HepG2 (cell line): ENCODE data around the gene UBE2O. TPM values are rescaled to one million over a fixed set of nuclear protein-coding genes. Genes with fewer than 3 reads are reported as not detected.

ENCODE experiments used
- ATAC-seq: fragments of 200-7000 bp; cut with Tn5 transposase; 3 replicates; pipeline ENCODE4 v1.9.1; 2020; ENCODE audit warnings: mild to moderate bottlenecking, moderate library complexity
- BruUV-seq: library from RNA; stranded (reverse); fragments of 400-500 nt; replicated peaks from 2 replicates; lab custom pipeline; 2021; lab: Mats Ljungman, UMichigan
- CTCF ChIA-PET: fragments of 300-600 bp; formaldehyde crosslinking; extraction: SDS; loops from one replicate; lab custom pipeline; 2021; ENCODE audit warnings: low total read pairs, inconsistent platforms, low intra/inter-chr PET ratio; lab: Yijun Ruan, JAX
- POLR2A ChIA-PET: fragments of 350-600 bp; sonication (Branson Sonifier 250); formaldehyde crosslinking; loops from one replicate; lab custom pipeline; 2020; ENCODE audit warnings: antibody characterized with exemption, inconsistent platforms; lab: Yijun Ruan, JAX
- DNase-seq: peaks from one replicate; pipeline ENCODE4 v3.0.0-alpha.2; 2015; ENCODE audit warnings: low spot score
- FAIRE-seq: peaks from 3 replicates; lab custom pipeline; 2011; peaks lifted over from hg19 to GRCh38; lab: Jason Lieb, UNC
- H2AFZ ChIP-seq: one replicate; pipeline ENCODE4 v1.6.1; 2011; ENCODE audit warnings: low read length, inconsistent platforms
- H3K27ac ChIP-seq: fragments of 300-600 bp; 3 replicates; pipeline ENCODE4 v1.8.0; 2011; ENCODE audit warnings: mixed run types, mild to moderate bottlenecking, mixed read lengths, low read length, inconsistent platforms; ENCODE audit not compliant: insufficient read depth; ENCODE audit errors: extremely low read length
- H3K27me3 ChIP-seq, 2 experiments: fragments of 200-600 bp in 1 of 2; 2 replicates in 1 of 2; 3 replicates in 1 of 2; pipeline versions ENCODE4 v1.6.0 to v1.8.0; 2011; ENCODE audit warnings: low read length in 2 of 2, mild to moderate bottlenecking in 2 of 2, moderate library complexity in 2 of 2, inconsistent platforms in 1 of 2; ENCODE audit not compliant: insufficient read depth in 2 of 2, control insufficient read depth in 1 of 2
- H3K36me3 ChIP-seq, 2 experiments: fragments of 200-600 bp in 1 of 2; replicated peaks in 1 of 2; 2 replicates in 1 of 2; 3 replicates in 1 of 2; pipeline versions ENCODE4 v1.5.1 to v1.8.0; 2011; ENCODE audit warnings: low read length in 2 of 2, inconsistent platforms in 1 of 2; ENCODE audit not compliant: insufficient read depth in 2 of 2, control insufficient read depth in 1 of 2
- H3K4me1 ChIP-seq: 2 replicates; pipeline ENCODE4 v1.5.1; 2012; ENCODE audit warnings: low read length, inconsistent platforms; ENCODE audit not compliant: insufficient read depth
- H3K4me2 ChIP-seq: 2 replicates; pipeline ENCODE4 v1.6.0; 2011; ENCODE audit warnings: low read depth, low read length, inconsistent platforms
- H3K4me3 ChIP-seq, 3 experiments: fragments of 200-600 bp in 1 of 3; sonication (generic), shearing (Covaris generic) in 1 of 3; replicated peaks in 1 of 3; 2 replicates each; pipeline ENCODE4 v1.5.1; 2011 to 2016; ENCODE audit warnings: low read length in 3 of 3, inconsistent platforms in 2 of 3, low read depth in 2 of 3, mild to moderate bottlenecking in 2 of 3, control low read depth in 1 of 3, mixed read lengths in 1 of 3; ENCODE audit not compliant: insufficient read depth in 1 of 3
- H3K79me2 ChIP-seq: one replicate; pipeline ENCODE4 v1.6.1; 2011; ENCODE audit warnings: low read length, inconsistent platforms; ENCODE audit not compliant: insufficient read depth
- H3K9ac ChIP-seq: 2 replicates; pipeline ENCODE4 v1.6.0; 2011; ENCODE audit warnings: mild to moderate bottlenecking, low read depth, low read length, inconsistent platforms; ENCODE audit not compliant: insufficient read depth
- H3K9me3 ChIP-seq: 2 replicates; pipeline ENCODE4 v1.5.1; 2012; ENCODE audit warnings: mild to moderate bottlenecking, low read length
- H4K20me1 ChIP-seq: 2 replicates; pipeline ENCODE4 v1.6.0; 2011; ENCODE audit warnings: inconsistent platforms, mild to moderate bottlenecking, low read length, moderate library complexity; ENCODE audit not compliant: insufficient read depth
- AKAP8 ChIP-seq: sonication (generic); formaldehyde crosslinking; IDR thresholded peaks from 2 replicates; pipeline ENCODE4 v1.5.1; 2020; ENCODE audit warnings: mild to moderate bottlenecking, missing genetic modification reagents
- ARNTL ChIP-seq: sonication (generic); formaldehyde crosslinking; IDR thresholded peaks from 2 replicates; pipeline ENCODE4 v1.4.0; 2020; ENCODE audit warnings: mild to moderate bottlenecking, missing genetic modification reagents
- CCDC6 ChIP-seq: sonication (generic); formaldehyde crosslinking; IDR thresholded peaks from 2 replicates; pipeline ENCODE4 v1.8.1; 2022; ENCODE audit warnings: mild to moderate bottlenecking, missing genetic modification reagents, moderate library complexity
- CENPBD1 ChIP-seq: sonication (generic); formaldehyde crosslinking; IDR thresholded peaks from 2 replicates; pipeline ENCODE4 v1.8.0; 2022; ENCODE audit warnings: missing genetic modification reagents, low read depth, mild to moderate bottlenecking, borderline replicate concordance
- HNF4G ChIP-seq, 2 experiments: sonication (generic) in 1 of 2; formaldehyde crosslinking in 1 of 2; IDR thresholded peaks; 2 replicates each; pipeline versions ENCODE4 v1.4.0 to v1.6.1; 2011 to 2020; ENCODE audit warnings: borderline replicate concordance in 2 of 2, low read depth in 2 of 2, mild to moderate bottlenecking in 2 of 2, low read length in 1 of 2, missing genetic modification reagents in 1 of 2, moderate library complexity in 1 of 2
- JUND ChIP-seq: sonication (generic); formaldehyde crosslinking; IDR thresholded peaks from 2 replicates; pipeline ENCODE4 v1.8.0; 2022; ENCODE audit warnings: mild to moderate bottlenecking, missing genetic modification reagents
- KLF11 ChIP-seq: IDR thresholded peaks from 2 replicates; pipeline ENCODE4 v1.6.1; 2016; ENCODE audit warnings: missing compliant biosample characterization
- NONO ChIP-seq, 2 experiments: fragments of 450-650 bp in 1 of 2; sonication (generic) in 1 of 2; formaldehyde crosslinking in 1 of 2; IDR thresholded peaks in 1 of 2; conservative IDR thresholded peaks in 1 of 2; 2 replicates each; pipeline versions ENCODE4 v1.6.1 to v1.8.0; 2017 to 2022; ENCODE audit warnings: mild to moderate bottlenecking in 1 of 2, missing genetic modification reagents in 1 of 2, moderate library complexity in 1 of 2
- PRMT3 ChIP-seq: sonication (generic); formaldehyde crosslinking; IDR thresholded peaks from 2 replicates; pipeline ENCODE4 v1.8.1; 2022; ENCODE audit warnings: low read depth, mild to moderate bottlenecking, moderate library complexity, missing genetic modification reagents, borderline replicate concordance
- PRPF4 ChIP-seq: fragments of 200-400 bp; formaldehyde crosslinking; IDR thresholded peaks from 2 replicates; pipeline ENCODE4 v1.6.1; 2016; ENCODE audit warnings: low read length, low read depth; ENCODE audit not compliant: poor library complexity, severe bottlenecking
- RNF219 ChIP-seq: sonication (generic); formaldehyde crosslinking; IDR thresholded peaks from 2 replicates; pipeline ENCODE4 v1.5.0; 2020; ENCODE audit warnings: mild to moderate bottlenecking, missing genetic modification reagents
- SIN3A ChIP-seq: IDR thresholded peaks from 2 replicates; pipeline ENCODE4 v1.6.1; 2011; ENCODE audit warnings: low read depth, mild to moderate bottlenecking, control low read depth, low read length, borderline replicate concordance
- ZBTB7B ChIP-seq: sonication (generic); formaldehyde crosslinking; IDR thresholded peaks from 2 replicates; pipeline ENCODE4 v1.4.0; 2020; ENCODE audit warnings: missing genetic modification reagents
- ZNF281 ChIP-seq: sonication (generic); formaldehyde crosslinking; IDR thresholded peaks from 2 replicates; pipeline ENCODE4 v1.4.0; 2020; ENCODE audit warnings: missing genetic modification reagents, borderline replicate concordance
- ZNF672 ChIP-seq: sonication (generic); formaldehyde crosslinking; IDR thresholded peaks from 2 replicates; pipeline ENCODE4 v1.8.1; 2022; ENCODE audit warnings: missing genetic modification reagents
- ZNF776 ChIP-seq: sonication (generic); formaldehyde crosslinking; IDR thresholded peaks from 2 replicates; pipeline ENCODE4 v1.4.0; 2020; ENCODE audit warnings: mild to moderate bottlenecking, missing genetic modification reagents
- WGBS: methylation state at CpG from one replicate; pipeline ENCODE4 v1.1.6; 2017; ENCODE audit warnings: low lambda C conversion rate; 5-methylcytosine and 5-hydroxymethylcytosine counted together
- in situ Hi-C: cut with HindIII; loops from 2 replicates; pipeline ENCODE4 v1.10.0; 2017; ENCODE audit warnings: low pct_unique_long_range_greater_than_20kb; ENCODE audit not compliant: extremely low pct_ligation_motif_present
- intact Hi-C: fragments of 100-400 bp; cut with micrococcal nuclease; formaldehyde crosslinking; loops from one replicate; pipeline ENCODE4 v1.10.0; 2022; ENCODE audit not compliant: unreplicated experiment
- polyA plus RNA-seq, 8 experiments: library from polyadenylated mRNA; depleted of rRNA in 3 of 8; stranded (reverse) in 7 of 8; unstranded in 1 of 8; fragments of >200 nt; fragmentation: Illumina TruSeq in 4 of 8; extraction: Trizol in 4 of 8; gene quantifications; 2 replicates each; pipeline versions ENCODE4 v1.2.1 to v1.2.3, GENCODE V29; 2011 to 2016; ENCODE audit warnings: low read depth in 4 of 8, missing spikeins in 1 of 8, mixed read lengths in 1 of 8; ENCODE audit not compliant: insufficient read depth in 1 of 8
- total RNA-seq, 5 experiments: library from RNA; depleted of rRNA; stranded (reverse); fragments of >200 nt; fragmentation: Illumina TruSeq; extraction: Trizol; gene quantifications; 2 replicates each; pipeline ENCODE4 v1.2.3, GENCODE V29; 2016; ENCODE audit warnings: low read depth in 1 of 5

The UBE2O gene
- total and polyA plus RNA-seq, 2 of the 13 experiments (the other 11 are each of a cell fraction or from before 2014, with no cell fraction given), result 21.5 to 23.5 TPM

DNA sequence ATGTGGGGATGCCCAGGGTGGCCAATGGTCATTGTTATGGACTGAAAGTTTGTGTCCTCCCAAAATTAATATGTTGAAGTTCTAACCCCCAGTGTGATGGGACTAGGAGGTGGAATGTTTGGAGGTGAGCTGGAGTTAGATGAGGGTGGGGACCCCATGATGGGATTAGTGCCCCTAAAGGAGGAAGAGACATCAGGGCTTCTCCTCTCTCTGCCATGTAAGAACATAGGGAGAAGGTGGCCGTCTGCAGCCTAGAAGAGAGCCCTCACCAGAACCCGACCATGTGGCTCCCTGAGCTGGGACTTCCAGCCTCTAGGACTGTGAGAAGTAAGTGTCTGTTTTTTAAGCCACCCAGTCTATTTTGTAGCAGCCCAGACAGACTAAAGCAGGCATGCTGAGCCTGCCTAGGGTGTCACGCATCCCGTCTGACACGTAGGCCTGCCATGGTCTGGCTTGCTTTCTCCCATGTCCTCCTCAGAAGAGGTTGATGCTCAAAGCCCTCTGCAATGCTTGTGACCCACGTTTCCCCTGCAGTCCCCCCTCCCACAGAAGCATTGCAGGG, 95.3 kb downstream of the UBE2O start:
- Histone ChIP-seq H3K79me2 (peaks cover 10% of the 10 kb centered on the region), H3K4me2 (peak overlapping the region; percentile 81), H3K27ac (peak overlapping the region; percentile 80), H3K27me3 (no peaks in the 10 kb centered on the region; a peak in 1 of 5 replicates), H2AFZ (peak overlapping the region; percentile 15), H3K36me3 (no peaks in the 10 kb centered on the region), H3K4me3 (peak overlapping the region; percentile 6 to 57 (median 35)), H4K20me1 (no peaks in the 10 kb centered on the region), H3K9me3 (no peaks in the 10 kb centered on the region), H3K9ac (peak overlapping the region; percentile 62), H3K4me1 (peaks cover 75% of the 10 kb centered on the region)
- in situ Hi-C loops, result no loop called here
- ATAC-seq (peak; percentile 14), DNase-seq (peak; percentile 47), FAIRE-seq (no peak)
- TSS peak; percentile 90 for BruUV-seq
- intact Hi-C loops, result no loop called here
- 39% methylated on average over 4 of the region's 6 CpGs for WGBS
- CTCF ChIA-PET, result no interaction called here
- POLR2A ChIA-PET, result interaction anchor here (0.6 to 24.7 kb wide), 7 partner anchors 10 to 50 kb away, joined by 3 to 1379 read pairs (median 6); partner anchors contain the start of genes QRICH2 and SPHK1
- TF ChIP-seq PRPF4, result no peak
- no peak for TF ChIP-seq RNF219 (CRISPR knock-in tag)
- no peak for TF ChIP-seq AKAP8
- no peak for TF ChIP-seq ZNF281
- no peak for TF ChIP-seq SIN3A
- 0 out of 2 replicates have a peak, but pooled peaks have one; percentile 33 for TF ChIP-seq CENPBD1
- no peak for TF ChIP-seq ZNF672 (CRISPR knock-in tag)
- no peak for TF ChIP-seq ZNF776 (CRISPR knock-in tag)
- TF ChIP-seq HNF4G (IDR thresholded peaks at IDR 0.05; ENCODE audit: borderline replicate concordance, low read depth, low read length), result no peak
- TF ChIP-seq HNF4G (CRISPR knock-in tag; IDR thresholded peaks at IDR 0.05; ENCODE audit: borderline replicate concordance, low read depth), result no peak
- TF ChIP-seq NONO (IDR thresholded peaks at IDR 0.05), result no peak
- TF ChIP-seq NONO (CRISPR knock-in tag; conservative IDR thresholded peaks at IDR 0.05), result no peak
- TF ChIP-seq PRMT3, result no peak
- TF ChIP-seq KLF11 (CRISPR knock-in tag), result no peak
- no peak for TF ChIP-seq JUND (CRISPR knock-in tag)
- TF ChIP-seq ARNTL (CRISPR knock-in tag), result no peak
- no peak for TF ChIP-seq CCDC6 (CRISPR knock-in tag)
- TF ChIP-seq ZBTB7B (CRISPR knock-in tag), result peak; percentile 45; the same call in 1 of the 2 replicates
